Measurements from ENCODE around the gene TAMM41. TPM values are rescaled to one million over a fixed set of nuclear protein-coding genes. Genes with fewer than 3 reads are reported as not detected.
"Not testable (repeated sequence)": the region's sequence is repeated elsewhere in the genome, so short reads cannot be mapped to it uniquely, and the experiment has no call there.

The TAMM41 gene
- total RNA-seq, result 4.2 and 7.1 TPM in 2 replicates

GRCh38 chr3:11846281-11847266 is at the start of gene TAMM41:
TAMM41 (minus strand) TSS chr3:11846885; CDS start chr3:11846636, 249 bp downstream.
- DNase-seq (ENCODE audit: low read depth), result peak; percentile 85

- no peak for DNase-seq (ENCODE audit: low read depth)
Measured at GRCh38 chr3:11878837-11879236, 32.2 kb upstream of the TAMM41 start.

GRCh38 chr3:11874707-11875106 is 28.0 kb upstream of the TAMM41 start:
- DNase-seq (ENCODE audit: low read depth), result not testable (repeated sequence)

GRCh38 chr3:11863739-11864138 is 17.1 kb upstream of the TAMM41 start:
- DNase-seq (ENCODE audit: low read depth), result not testable (repeated sequence)

- DNase-seq (ENCODE audit: low read depth), result not testable (repeated sequence)
Measured at GRCh38 chr3:11862584-11862983, 15.9 kb upstream of the TAMM41 start.

- not testable (repeated sequence) for DNase-seq (ENCODE audit: low read depth)
Measured at GRCh38 chr3:11862145-11862544, 15.5 kb upstream of the TAMM41 start.

GRCh38 chr3:11860213-11860612 is 13.5 kb upstream of the TAMM41 start:
- DNase-seq (ENCODE audit: low read depth), result not testable (repeated sequence)

GRCh38 chr3:11853450-11853849 is 6.8 kb upstream of the TAMM41 start:
- no peak for DNase-seq (ENCODE audit: low read depth)

- DNase-seq (ENCODE audit: low read depth), result no peak
Measured at GRCh38 chr3:11850003-11850402, 3.3 kb upstream of the TAMM41 start.

- DNase-seq (ENCODE audit: low read depth), result no peak
Measured at GRCh38 chr3:11847607-11848006, 922 bp upstream of the TAMM41 start.

GRCh38 chr3:11845651-11846050 is 1.0 kb downstream of the TAMM41 start:
- no peak for DNase-seq (ENCODE audit: low read depth)

GRCh38 chr3:11844891-11845290 is 1.8 kb downstream of the TAMM41 start:
- DNase-seq (ENCODE audit: low read depth), result no peak

GRCh38 chr3:11835028-11835639 is 11.6 kb downstream of the TAMM41 start:
- DNase-seq (ENCODE audit: low read depth), result peak; percentile 41

- no peak for DNase-seq (ENCODE audit: low read depth)
Measured at GRCh38 chr3:11832981-11833905, 13.4 kb downstream of the TAMM41 start.

- DNase-seq (ENCODE audit: low read depth), result no peak
Measured at GRCh38 chr3:11829416-11829815, 17.3 kb downstream of the TAMM41 start.

GRCh38 chr3:11826628-11827265 is 19.9 kb downstream of the TAMM41 start:
- DNase-seq (ENCODE audit: low read depth), result peak; percentile 98

GRCh38 chr3:11825301-11825700 is 21.4 kb downstream of the TAMM41 start:
- DNase-seq (ENCODE audit: low read depth), result peak; percentile 63

GRCh38 chr3:11820531-11821041 is 26.1 kb downstream of the TAMM41 start:
- DNase-seq (ENCODE audit: low read depth), result peak; percentile 70

GRCh38 chr3:11819146-11819689 is 27.5 kb downstream of the TAMM41 start:
- peak; percentile 40 for DNase-seq (ENCODE audit: low read depth)

GRCh38 chr3:11818033-11818432 is 28.7 kb downstream of the TAMM41 start:
- no peak for DNase-seq (ENCODE audit: low read depth)

GRCh38 chr3:11815111-11815510 is 31.6 kb downstream of the TAMM41 start:
- DNase-seq (ENCODE audit: low read depth), result no peak

Data from renal cortical epithelial cell (primary cell).